ENCODE measurements around the gene SIM1.

SIM1 gene

GRCh38 chr6:100464903-100465700 lies at the start of gene SIM1:
TSS of gene SIM1 (minus strand) at chr6:100464921. CDS start at chr6:100463468, 1,453 bp downstream.
- DNase-seq = peak; percentile 9 to 14

- no peak for DNase-seq
These were observed 47.6 kb upstream of the SIM1 start for GRCh38 chr6:100512203-100512862.

GRCh38 chr6:100509101-100509500 lies 44.4 kb upstream of the SIM1 start:
- no peak for DNase-seq

- DNase-seq = no peak
These were observed 41.9 kb upstream of the SIM1 start for GRCh38 chr6:100506651-100507050.

GRCh38 chr6:100504786-100505737 lies 40.3 kb upstream of the SIM1 start:
- no peak for DNase-seq

GRCh38 chr6:100503043-100503705 lies 38.5 kb upstream of the SIM1 start:
- no peak for DNase-seq

- no peak for DNase-seq
These were observed 28.6 kb upstream of the SIM1 start for GRCh38 chr6:100493206-100493888.

GRCh38 chr6:100491952-100492670 lies 27.4 kb upstream of the SIM1 start:
- DNase-seq = no peak

- no peak for DNase-seq
These were observed 25.3 kb upstream of the SIM1 start for GRCh38 chr6:100490065-100490464.

GRCh38 chr6:100488244-100488643 lies 23.5 kb upstream of the SIM1 start:
- peak in 1 of 2 donors; percentile 59 for DNase-seq

GRCh38 chr6:100487638-100488037 lies 22.9 kb upstream of the SIM1 start:
- no peak for DNase-seq

GRCh38 chr6:100485268-100485667 lies 20.5 kb upstream of the SIM1 start:
- no peak for DNase-seq

GRCh38 chr6:100484474-100484873 lies 19.8 kb upstream of the SIM1 start:
- no peak for DNase-seq

GRCh38 chr6:100482698-100483097 lies 18.0 kb upstream of the SIM1 start:
- no peak for DNase-seq

- peak in 1 of 2 donors; percentile 53 for DNase-seq
These were observed 14.7 kb upstream of the SIM1 start for GRCh38 chr6:100479179-100480035.

- DNase-seq = no peak
These were observed 11.0 kb upstream of the SIM1 start for GRCh38 chr6:100475554-100476320.

GRCh38 chr6:100473182-100473581 lies 8.5 kb upstream of the SIM1 start:
- DNase-seq = no peak

- no peak for DNase-seq
These were observed 8.0 kb upstream of the SIM1 start for GRCh38 chr6:100472674-100473073.

GRCh38 chr6:100470422-100471120 lies 5.8 kb upstream of the SIM1 start:
- DNase-seq = no peak

All from inflammatory macrophage treated with lipopolysaccharide for 1 hour (primary cell).